DMS153 (cell line): Measurements from ENCODE around the gene TGM3.

Experiments used
- DNase-seq: peaks from one replicate; lab custom pipeline; 2025; lab: John Stamatoyannopoulos, UW

The TGM3 gene

GRCh38 chr20:2338411-2339066 lies 42.7 kb downstream of the TGM3 start:
- no peak for DNase-seq

GRCh38 chr20:2340136-2340535 lies 44.3 kb downstream of the TGM3 start:
- DNase-seq = no peak

- DNase-seq = no peak
Measured at GRCh38 chr20:2340823-2341222, 45.0 kb downstream of the TGM3 start.

GRCh38 chr20:2341336-2341735 lies 45.5 kb downstream of the TGM3 start:
- DNase-seq = no peak

GRCh38 chr20:2342243-2342642 lies 46.4 kb downstream of the TGM3 start:
- no peak for DNase-seq

- no peak for DNase-seq
Measured at GRCh38 chr20:2346188-2346587, 50.4 kb downstream of the TGM3 start.

- no peak for DNase-seq
Measured at GRCh38 chr20:2348336-2348735, 52.5 kb downstream of the TGM3 start.

- no peak for DNase-seq
Measured at GRCh38 chr20:2349801-2350200, 54.0 kb downstream of the TGM3 start.

- DNase-seq = no peak
Measured at GRCh38 chr20:2350606-2351005, 54.8 kb downstream of the TGM3 start.

- no peak for DNase-seq
Measured at GRCh38 chr20:2353231-2353630, 57.4 kb downstream of the TGM3 start.

- no peak for DNase-seq
Measured at GRCh38 chr20:2357114-2357513, 61.3 kb downstream of the TGM3 start.

- DNase-seq = no peak
Measured at GRCh38 chr20:2358006-2358405, 62.2 kb downstream of the TGM3 start.

GRCh38 chr20:2361035-2361593 lies 65.3 kb downstream of the TGM3 start:
- no peak for DNase-seq

GRCh38 chr20:2363187-2363586 lies 67.4 kb downstream of the TGM3 start:
- DNase-seq = no peak

GRCh38 chr20:2363587-2363986 lies 67.8 kb downstream of the TGM3 start:
- DNase-seq = no peak

GRCh38 chr20:2364044-2364443 lies 68.2 kb downstream of the TGM3 start:
- DNase-seq = no peak

GRCh38 chr20:2365091-2365490 lies 69.3 kb downstream of the TGM3 start:
- DNase-seq = no peak

- no peak for DNase-seq
Measured at GRCh38 chr20:2365666-2366065, 69.9 kb downstream of the TGM3 start.

- no peak for DNase-seq
Measured at GRCh38 chr20:2368621-2369020, 72.8 kb downstream of the TGM3 start.

- DNase-seq = no peak
Measured at GRCh38 chr20:2373098-2373497, 77.3 kb downstream of the TGM3 start.

GRCh38 chr20:2374346-2375125 lies 78.7 kb downstream of the TGM3 start:
- no peak for DNase-seq

GRCh38 chr20:2378893-2379292 lies 83.1 kb downstream of the TGM3 start:
- DNase-seq = no peak

- DNase-seq = no peak
Measured at GRCh38 chr20:2379511-2380229, 83.9 kb downstream of the TGM3 start.
